Thyroid gland (tissue), 4 donors: ENCODE data around the gene CADPS.

Source experiments
- POLR2A ChIP-seq, 2 donors: fragments of 450-650 bp; IDR thresholded peaks; one replicate each; pipeline ENCODE4 v1.6.1; 2017; ENCODE audit warnings: antibody characterized with exemption in 2 of 2, mild to moderate bottlenecking in 2 of 2, moderate library complexity in 1 of 2
- TF ChIP-seq, protein P1 (sequence below), 6 experiments: fragments of 200-600 bp in 3 of 6; fragments of 450-650 bp in 3 of 6; sonication (generic) in 3 of 6; IDR thresholded peaks; one replicate each; pipeline ENCODE4 v1.5.1; 2016 to 2019; ENCODE audit warnings: antibody characterized with exemption in 6 of 6, mild to moderate bottlenecking in 2 of 6, inconsistent platforms in 1 of 6, moderate library complexity in 1 of 6

DNA sequence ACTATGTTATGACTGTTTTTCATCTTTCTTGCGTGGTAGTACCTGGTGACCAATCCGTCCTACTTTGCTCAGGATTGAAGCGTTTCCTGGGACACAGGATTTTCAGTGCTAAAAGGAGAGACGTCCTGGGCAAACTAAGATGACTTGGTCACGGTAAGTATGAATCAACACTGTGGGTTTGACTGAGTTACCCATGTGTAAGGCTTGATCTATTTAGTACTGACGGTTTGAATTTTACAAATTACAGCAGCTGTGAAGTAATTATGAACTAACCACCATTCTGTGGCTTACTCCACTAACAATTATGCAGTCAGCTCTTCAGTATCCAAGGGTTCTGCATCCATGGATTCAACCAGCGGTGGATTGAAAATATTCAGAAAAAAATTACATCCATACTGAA, 328.9 kb downstream of the CADPS start:
- TF ChIP-seq, protein P1, sequence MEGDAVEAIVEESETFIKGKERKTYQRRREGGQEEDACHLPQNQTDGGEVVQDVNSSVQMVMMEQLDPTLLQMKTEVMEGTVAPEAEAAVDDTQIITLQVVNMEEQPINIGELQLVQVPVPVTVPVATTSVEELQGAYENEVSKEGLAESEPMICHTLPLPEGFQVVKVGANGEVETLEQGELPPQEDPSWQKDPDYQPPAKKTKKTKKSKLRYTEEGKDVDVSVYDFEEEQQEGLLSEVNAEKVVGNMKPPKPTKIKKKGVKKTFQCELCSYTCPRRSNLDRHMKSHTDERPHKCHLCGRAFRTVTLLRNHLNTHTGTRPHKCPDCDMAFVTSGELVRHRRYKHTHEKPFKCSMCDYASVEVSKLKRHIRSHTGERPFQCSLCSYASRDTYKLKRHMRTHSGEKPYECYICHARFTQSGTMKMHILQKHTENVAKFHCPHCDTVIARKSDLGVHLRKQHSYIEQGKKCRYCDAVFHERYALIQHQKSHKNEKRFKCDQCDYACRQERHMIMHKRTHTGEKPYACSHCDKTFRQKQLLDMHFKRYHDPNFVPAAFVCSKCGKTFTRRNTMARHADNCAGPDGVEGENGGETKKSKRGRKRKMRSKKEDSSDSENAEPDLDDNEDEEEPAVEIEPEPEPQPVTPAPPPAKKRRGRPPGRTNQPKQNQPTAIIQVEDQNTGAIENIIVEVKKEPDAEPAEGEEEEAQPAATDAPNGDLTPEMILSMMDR (IDR thresholded peaks at IDR 0.05) = no peak
- TF ChIP-seq POLR2A (IDR thresholded peaks at IDR 0.05) = no peak
